GM19043 (cell line): Measurements from ENCODE around the gene DYRK2.

Source experiments
- ATAC-seq: cut with Tn5 transposase; IDR thresholded peaks from one replicate; pipeline ENCODE4 v1.9.1; 2021; ENCODE audit warnings: low read depth; ENCODE audit not compliant: unreplicated experiment

The DYRK2 gene

GRCh38 chr12:67645126-67645525, 3.4 kb upstream of the DYRK2 start:
- ATAC-seq: no peak

- ATAC-seq: no peak
These were observed 2.9 kb upstream of the DYRK2 start for GRCh38 chr12:67645601-67646000.

- no peak for ATAC-seq
These were observed 1.8 kb upstream of the DYRK2 start for GRCh38 chr12:67646775-67647174.

- no peak for ATAC-seq
These were observed 1.3 kb upstream of the DYRK2 start for GRCh38 chr12:67647181-67647798.

GRCh38 chr12:67647799-67648520, 585 bp upstream of the DYRK2 start:
- peak; percentile 17 for ATAC-seq

- ATAC-seq: peak; percentile 10
These were observed 670 bp downstream of the DYRK2 start for GRCh38 chr12:67649261-67649569.

GRCh38 chr12:67649570-67650387, 1.2 kb downstream of the DYRK2 start:
- peak; percentile 6 for ATAC-seq

- peak; percentile 19 for ATAC-seq
These were observed 2.0 kb downstream of the DYRK2 start for GRCh38 chr12:67650388-67651131.

GRCh38 chr12:67651132-67651695, 2.7 kb downstream of the DYRK2 start:
- ATAC-seq: no peak

- ATAC-seq: no peak
These were observed 7.3 kb downstream of the DYRK2 start for GRCh38 chr12:67655829-67656228.

GRCh38 chr12:67656251-67656650, 7.7 kb downstream of the DYRK2 start:
- ATAC-seq: no peak

- ATAC-seq: no peak
These were observed 9.9 kb downstream of the DYRK2 start for GRCh38 chr12:67658486-67658885.

GRCh38 chr12:67659292-67659691, 10.7 kb downstream of the DYRK2 start:
- no peak for ATAC-seq

- no peak for ATAC-seq
These were observed 12.9 kb downstream of the DYRK2 start for GRCh38 chr12:67661311-67662021.

GRCh38 chr12:67662910-67663538, 14.5 kb downstream of the DYRK2 start:
- ATAC-seq: no peak

GRCh38 chr12:67664171-67664570, 15.6 kb downstream of the DYRK2 start:
- no peak for ATAC-seq

- no peak for ATAC-seq
These were observed 17.1 kb downstream of the DYRK2 start for GRCh38 chr12:67665679-67666078.

- no peak for ATAC-seq
These were observed 18.1 kb downstream of the DYRK2 start for GRCh38 chr12:67666605-67667004.

- ATAC-seq: no peak
These were observed 18.9 kb downstream of the DYRK2 start for GRCh38 chr12:67667276-67668073.
